Measurements from ENCODE around the gene DLG5.

GRCh38 chr10:77794256-77795142 is 132.1 kb downstream of the DLG5 start:
- TF ChIP-seq, protein P1, sequence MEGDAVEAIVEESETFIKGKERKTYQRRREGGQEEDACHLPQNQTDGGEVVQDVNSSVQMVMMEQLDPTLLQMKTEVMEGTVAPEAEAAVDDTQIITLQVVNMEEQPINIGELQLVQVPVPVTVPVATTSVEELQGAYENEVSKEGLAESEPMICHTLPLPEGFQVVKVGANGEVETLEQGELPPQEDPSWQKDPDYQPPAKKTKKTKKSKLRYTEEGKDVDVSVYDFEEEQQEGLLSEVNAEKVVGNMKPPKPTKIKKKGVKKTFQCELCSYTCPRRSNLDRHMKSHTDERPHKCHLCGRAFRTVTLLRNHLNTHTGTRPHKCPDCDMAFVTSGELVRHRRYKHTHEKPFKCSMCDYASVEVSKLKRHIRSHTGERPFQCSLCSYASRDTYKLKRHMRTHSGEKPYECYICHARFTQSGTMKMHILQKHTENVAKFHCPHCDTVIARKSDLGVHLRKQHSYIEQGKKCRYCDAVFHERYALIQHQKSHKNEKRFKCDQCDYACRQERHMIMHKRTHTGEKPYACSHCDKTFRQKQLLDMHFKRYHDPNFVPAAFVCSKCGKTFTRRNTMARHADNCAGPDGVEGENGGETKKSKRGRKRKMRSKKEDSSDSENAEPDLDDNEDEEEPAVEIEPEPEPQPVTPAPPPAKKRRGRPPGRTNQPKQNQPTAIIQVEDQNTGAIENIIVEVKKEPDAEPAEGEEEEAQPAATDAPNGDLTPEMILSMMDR (IDR thresholded peaks at IDR 0.05): no peak
- no peak for TF ChIP-seq POLR2AphosphoS5 (IDR thresholded peaks at IDR 0.05)
- no peak for TF ChIP-seq POLR2A (IDR thresholded peaks at IDR 0.05)
